ENCODE data around the gene MAP3K20.

The MAP3K20 gene

DNA sequence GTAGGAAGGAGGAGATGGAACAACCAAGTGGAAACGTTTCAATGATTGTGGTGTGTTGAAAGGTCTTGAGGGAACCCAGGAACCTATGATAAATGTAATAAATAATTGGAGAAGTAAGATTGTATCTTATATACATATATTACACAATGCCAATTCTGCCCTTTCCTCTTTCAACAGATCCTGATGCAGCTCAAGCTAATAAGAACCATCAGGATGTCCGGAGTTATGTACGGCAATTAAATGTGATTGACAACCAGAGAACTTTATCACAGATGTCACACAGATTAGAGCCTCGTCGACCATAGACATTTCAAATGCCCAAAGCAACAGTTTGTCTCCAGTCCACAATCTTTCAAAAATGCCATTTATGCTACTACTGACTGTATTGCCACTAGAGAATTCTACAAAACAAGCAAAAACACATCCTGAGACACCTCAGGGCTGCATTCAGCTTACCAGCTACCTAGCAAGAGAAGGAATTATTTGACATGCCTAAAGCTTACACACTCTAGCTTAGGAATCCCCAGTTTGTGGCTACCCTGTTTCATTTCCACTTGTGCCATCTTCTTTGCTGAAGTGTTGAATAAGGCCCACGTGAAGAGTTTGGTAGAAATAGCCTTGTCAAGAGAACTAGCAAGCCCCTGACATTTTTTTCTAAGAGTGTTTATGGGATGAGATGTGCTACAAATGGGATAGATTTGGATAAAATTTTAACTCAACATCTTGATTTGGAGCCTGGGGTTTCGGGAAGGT lies 24.0 kb upstream of the MAP3K20 start:
- DNase-seq, result no peak

DNA sequence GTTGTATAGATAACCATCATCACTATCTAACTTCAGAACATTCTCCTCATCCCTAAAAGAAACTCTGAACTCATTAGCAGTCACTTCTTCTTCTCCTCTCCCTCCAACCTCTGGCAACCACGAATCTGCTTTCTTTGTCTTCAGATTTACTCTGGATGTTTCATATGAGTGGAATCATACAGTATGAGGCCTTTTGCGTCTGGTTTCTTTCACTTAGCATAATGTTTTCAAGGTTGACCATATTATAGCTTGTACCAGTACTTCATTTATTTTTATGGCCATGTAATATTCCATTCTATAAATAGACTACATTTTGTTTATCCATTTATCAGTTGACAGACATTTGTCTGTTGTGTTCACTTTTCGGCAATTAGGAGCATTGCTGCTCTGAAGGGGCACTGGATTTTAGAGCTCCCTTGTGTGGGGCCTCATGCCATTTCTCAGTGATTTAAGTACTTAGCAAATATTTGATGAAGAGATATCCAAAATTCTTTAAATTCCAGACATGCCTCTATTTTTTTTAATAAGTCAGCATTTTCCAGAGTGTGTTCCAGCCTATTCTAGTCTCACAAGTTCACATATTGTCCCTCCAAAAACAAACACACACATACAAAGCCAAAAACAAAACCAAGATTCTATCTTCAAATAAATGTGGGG lies 22.5 kb upstream of the MAP3K20 start:
- DNase-seq, result no peak

DNA sequence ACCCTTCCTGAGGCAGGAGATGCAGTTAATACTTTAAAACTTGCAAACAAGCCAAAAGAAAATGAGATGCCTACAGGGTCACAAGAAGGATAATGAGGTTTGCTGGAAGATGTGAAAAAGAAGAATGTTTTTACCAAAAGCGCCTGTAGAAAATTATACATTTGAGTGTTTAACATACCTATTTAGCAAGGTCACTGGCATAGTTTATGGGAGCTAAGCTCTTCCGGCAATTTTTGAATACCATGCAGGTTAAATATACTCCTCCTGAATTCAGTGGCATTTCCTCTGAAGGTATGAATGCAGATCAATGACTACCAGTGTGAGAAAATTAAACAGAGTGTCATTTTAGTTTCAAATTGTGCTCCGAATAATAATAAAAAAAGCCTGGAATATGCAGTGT lies 21.2 kb upstream of the MAP3K20 start:
- DNase-seq, result no peak

DNA sequence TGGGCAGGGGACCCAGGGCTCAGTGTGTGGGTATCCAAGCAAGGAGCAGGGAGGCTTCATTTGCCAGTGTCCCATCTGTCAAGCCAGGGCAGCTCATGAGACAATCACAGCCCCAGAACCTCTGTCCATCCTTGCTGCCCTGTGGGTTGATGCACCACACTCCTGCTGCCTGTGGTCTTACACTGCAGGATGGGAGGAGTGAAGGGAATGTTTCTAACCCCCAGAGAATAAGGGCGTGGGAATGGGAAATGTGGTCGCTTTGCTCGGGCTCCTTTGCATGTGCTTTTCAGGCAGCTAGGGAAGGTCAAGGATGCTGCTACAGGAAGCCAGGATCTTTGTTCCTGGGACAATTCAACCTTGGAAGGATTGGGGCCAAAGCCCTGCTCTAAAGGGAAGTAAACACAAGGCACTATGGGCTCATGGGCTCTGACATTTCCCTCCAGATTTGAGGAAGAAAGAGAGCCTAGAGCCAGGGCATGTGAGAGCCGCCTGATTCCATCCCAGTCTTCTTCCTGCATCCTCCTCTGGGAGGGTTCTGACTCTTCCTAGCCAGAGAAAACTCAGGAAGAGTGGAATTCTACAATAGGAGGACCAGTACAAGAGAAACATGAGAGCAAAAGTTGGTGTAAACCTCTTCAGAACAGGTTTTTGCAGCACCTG lies 18.8 kb upstream of the MAP3K20 start:
- no peak for DNase-seq

DNA sequence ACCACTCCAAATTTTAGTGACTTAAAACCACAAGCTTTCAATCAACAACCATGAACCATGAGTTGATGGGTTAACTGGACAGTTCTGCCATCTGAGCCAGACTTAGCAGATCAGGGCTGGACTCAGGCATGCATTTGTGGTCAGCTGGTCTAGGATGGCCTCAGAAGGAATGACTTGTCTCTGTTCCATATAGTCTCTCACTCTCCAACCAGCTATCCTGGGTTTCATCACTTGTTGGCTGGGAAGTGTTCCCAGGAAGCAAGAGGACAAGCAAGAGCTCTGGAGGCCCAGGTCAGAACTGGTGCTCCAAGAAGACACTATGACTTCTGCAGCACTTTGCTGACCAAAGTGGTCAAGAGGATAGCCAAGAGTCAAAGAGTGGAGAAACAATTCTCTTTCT lies 17.5 kb upstream of the MAP3K20 start:
- no peak for DNase-seq

DNA sequence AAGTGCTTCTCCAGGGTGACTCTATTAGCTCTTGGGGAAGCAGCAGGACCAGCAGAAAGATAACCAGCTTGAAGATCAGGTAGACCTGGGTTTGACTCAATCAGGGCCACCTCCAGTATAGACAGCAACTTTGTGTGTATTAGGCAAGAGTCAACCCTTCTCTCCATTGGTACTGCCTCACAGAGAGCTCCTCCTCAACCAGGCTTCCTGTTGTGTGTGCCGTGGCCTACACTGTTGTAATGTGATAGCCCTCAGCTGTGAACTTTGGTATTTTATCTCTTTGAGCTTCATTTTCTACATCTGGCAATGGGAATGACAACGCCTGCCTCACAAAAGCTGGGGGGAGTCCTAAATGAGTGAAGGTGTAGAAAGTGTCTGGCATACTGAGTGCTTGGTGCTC lies 17.0 kb upstream of the MAP3K20 start:
- DNase-seq, result no peak

DNA sequence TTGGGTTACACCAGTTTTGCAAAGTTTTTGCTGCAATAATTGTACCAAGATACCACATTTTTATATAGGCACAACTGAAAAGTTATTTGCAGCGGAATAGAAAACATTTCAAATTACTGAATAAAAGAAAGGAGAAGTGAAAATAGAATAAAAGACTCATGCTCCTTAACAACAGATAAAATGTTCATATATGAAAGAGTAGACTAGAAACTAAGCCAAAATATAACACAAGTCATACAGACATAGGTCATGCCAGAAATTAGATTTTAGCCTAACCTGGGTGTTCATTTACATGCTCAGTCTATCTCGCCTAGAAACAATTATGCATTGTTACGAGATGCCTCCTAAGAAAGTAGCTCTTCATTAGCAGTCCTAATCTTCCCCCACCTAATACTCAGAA lies 16.4 kb upstream of the MAP3K20 start:
- no peak for DNase-seq

DNA sequence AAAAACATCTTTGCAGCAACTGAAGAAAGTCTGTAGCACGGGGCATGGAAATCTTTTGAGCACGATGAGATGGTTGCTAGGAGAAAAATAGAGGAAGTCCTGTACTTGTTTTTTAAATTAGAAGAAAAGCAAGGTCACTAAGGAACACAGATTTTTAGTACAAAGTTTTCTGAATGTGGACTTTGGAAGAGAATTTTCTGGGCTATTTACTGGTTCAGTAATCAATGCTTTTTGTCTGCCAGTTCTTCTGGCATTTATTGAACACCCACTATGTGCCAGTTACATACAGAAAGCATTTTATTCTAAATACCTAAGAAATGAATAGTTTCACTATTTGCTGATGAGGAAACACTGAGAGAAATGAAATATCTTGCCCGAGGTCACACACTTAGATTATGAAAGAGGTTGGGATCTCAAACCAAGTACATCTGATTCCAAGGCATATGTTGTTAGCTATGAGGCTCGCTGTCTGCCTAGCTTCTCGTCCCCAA lies 15.6 kb upstream of the MAP3K20 start:
- no peak for DNase-seq

DNA sequence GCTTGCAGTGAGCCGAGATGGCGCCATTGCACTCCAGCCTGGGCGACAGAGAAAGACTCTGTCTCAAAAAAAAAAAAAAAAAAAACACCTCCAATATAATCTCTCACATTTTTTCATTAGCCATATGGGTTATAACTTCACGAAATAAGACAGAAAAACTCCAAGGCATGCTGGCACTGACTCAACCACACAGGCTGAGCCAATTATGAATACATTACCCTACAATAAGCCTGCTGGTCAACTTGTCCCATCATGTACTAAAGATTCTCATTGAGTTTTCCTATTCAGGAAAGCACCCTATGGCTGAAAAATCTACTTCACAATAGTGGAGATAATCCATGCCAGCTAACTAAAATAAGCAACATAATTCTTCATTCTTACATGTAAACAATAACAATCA lies 12.8 kb upstream of the MAP3K20 start:
- DNase-seq, result no peak

DNA sequence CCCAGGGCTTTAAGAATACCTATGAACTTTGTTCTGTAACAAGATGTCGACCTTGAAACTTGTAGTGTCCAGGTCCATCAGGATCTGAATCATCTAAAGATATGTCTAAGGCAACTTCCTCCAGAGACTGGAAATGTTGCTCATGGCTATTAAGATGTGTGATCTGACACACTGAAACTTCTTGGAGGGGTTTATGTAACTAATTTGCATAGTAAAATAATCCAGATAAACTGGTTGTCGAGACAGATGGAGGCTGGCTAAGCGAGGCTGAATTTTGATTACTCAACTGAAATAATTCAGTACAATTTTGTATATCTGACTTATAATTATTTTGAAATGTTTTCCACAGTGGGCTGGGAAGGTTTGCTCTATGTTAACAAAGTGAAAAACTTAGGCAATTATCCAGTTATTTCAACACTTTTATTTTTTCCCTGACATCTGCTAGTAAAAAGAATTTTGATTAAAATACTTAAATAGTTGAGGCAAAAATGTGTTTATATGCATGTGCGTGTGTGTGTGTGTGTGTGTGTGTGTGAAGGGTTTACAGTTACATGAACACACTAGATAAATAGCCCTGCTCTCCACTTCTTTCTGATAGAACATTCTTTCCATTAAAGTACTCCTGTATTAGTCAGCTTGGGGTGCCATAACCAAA lies 11.4 kb upstream of the MAP3K20 start:
- no peak for DNase-seq

DNA sequence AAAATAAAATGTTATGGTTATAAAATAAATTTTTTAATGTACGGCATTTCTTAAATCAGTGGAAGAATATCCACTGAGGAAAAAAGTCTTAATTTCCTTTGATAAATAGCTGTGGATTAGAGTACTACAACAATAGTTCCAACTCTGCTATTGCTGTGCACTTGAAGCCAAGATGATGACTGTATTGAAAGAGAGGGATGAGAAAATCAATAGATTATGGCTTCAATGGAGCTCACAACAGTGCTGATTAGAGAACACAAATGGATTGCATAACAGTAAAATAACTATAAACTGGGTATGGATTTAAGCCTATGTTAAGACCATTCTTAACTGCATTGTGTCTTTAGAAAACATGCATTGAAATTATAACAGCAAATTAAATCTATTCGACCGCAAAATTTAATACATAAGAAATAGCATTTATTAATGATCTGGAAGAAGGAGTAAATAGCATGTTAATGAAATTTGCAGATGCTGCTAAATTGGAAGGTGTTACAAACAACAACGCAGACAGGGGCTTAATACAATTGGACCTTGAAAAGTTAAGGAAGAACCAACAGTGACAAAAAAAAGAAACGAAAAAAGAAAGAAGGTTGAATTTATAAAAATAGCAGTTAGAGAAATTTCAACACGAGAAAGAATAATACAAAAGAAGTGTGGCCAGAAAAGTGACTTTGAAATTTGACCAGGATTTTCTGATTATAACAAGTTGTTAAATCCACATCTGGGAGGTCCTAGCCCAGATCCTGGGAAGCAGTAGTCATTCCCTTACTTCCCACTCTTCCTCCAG lies 8.6 kb upstream of the MAP3K20 start:
- DNase-seq, result no peak

DNA sequence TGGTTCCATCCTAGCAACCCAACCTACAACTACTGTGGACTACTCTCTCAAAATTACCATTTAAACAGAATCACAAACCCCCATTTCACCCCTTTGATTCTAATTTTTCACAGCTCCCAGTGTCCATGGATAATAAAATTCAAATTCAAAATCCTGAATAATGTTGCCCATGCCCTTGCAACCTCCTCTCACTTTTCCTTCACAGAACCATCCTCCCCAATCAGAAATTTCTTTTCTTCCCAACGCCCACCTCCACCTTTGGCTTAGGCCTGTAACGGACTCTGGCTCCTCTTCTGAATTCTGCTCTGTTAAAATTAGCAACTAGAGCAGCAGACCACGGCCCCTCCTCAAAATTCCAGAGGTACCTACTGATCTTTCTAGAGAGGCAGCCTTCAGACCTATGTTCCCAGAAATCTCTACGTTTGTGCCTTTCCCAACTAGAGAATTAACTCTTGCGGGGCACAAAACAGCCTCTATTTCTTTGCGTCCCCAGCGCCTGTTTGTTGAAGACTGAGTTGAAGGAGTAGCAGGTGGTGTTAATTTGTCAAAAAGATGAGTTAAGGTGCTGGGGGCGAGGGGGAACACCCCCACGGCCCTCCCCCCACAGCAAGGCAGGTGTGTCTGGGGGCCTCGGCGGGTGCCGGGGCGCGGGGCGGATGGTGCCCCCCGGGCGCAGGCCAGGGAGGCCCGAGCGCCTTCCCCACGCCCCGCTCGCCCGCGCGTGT lies 428 bp upstream of the MAP3K20 start:
- no peak for DNase-seq

DNA sequence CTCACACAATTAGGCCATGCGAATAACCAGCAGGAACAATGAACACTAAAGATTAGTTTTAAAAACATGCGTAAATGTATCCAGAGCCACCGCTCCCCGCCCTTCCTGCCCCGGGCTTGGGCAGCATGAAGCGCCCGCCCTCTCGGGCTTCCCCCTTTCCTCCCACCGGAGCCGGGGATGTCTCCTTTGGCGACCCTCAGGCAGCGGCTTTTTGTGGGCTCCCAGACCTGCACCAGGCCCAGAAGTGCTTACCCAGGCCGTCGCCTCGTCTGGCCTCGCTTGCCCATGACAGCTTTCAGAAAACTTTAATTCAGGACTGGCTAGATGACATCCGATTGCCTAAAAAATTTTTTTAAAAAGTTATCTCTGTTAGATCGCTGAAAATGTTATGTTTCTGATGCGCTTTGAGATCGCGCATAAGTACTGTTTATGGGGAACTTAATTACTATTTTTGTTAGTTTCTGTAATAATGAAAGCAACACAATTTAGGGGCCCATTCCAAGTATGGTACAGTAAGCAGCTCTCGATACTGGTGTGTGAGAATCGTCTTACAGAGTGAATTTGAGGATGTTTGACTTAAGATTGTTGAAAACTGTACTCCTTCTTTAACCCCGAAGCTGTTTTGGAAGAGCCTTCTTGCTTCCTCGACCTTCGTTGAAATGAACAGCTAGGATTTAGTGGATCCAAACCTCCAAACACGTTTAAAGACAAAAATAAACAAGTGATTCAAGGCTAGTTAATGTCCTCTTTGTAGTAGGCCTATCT lies 1.1 kb downstream of the MAP3K20 start:
- DNase-seq, result no peak

DNA sequence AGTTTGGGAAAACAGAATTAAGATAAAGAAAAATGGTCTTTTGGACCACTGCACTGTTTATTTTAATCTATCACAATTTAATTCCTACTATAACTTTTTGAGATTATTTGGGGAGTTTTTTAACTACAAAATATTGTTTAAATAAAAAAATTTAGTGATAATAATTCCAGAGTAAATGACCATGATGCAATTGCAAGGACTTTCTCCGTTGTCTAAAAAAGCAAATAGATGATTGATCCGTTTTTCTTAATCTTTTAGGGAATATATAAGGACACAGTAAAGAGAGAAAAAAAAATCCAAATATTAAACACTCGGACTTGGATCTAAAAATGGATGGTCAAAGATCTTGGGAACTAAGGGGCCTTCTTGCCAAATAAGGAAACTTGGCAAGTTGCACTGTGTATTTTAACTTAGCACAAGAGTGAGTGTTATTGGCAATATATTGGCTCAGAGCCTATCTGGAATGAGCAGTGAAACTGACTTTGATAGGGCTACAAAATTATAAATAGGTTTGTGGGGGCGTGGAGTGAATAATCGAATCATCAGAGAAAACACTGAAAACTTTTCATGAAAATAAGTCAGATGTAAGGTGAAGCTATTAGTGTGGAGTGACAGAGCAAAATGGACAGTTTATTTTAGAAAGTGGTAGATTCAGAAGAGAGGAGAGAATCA lies 2.0 kb downstream of the MAP3K20 start:
- DNase-seq, result no peak

DNA sequence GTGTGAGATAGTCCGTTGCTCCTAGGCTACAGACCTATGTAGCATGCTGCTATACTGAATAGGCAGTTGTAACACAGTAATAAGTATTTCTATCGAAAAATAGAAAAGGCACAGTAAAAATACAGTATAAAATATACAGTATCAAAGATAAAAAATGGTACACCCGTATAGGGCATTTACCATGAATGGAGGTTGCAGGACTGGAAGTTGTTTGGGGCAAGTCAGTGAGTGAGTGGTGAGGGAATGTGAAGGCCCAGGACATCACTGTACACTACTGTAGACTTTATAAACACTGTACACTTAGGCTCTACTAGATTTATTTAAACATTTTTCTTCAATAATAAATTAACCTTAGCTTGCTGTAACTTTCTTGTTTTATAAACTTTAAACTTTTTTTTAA lies 3.5 kb downstream of the MAP3K20 start:
- no peak for DNase-seq

DNA sequence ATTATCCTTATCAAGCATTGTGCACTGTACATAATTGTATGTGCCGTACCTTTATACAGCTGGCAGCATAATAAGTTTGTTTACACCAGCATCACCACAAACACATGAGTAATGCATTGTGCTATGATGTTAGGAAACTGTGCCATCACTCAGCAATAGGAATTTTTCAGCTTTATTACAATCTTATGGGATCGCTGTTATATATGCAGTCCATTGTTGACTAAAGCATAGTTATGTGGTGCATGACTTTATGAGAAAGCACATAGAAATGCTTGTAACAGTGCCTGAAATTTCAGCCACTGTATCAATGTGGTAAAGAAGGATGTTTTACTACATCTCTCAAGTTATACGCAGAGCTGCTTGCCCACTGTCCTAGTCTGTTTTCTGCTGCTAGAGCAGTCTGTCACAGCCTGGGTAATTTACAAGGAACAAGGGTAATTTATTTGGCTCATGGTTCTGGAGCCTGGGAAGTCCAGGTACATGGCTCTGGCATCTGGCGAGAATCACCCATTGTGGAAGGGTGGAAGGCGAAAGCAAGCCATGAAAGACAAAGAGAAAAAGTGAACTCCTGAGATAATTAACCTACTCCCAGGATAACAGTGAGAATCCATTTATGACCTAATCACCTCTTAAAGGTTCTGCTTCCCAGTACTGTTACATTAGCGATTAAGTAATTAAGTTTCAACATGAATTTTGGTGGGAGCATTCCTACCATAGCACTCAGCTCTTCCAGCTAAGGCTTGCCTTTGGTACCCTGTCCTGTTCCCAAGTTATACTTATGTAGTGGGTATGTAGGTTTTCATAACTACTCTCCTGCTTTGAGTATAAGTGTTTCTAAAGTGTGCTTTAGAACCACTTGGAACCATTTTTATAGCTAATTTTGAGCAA lies 4.6 kb downstream of the MAP3K20 start:
- DNase-seq, result no peak

DNA sequence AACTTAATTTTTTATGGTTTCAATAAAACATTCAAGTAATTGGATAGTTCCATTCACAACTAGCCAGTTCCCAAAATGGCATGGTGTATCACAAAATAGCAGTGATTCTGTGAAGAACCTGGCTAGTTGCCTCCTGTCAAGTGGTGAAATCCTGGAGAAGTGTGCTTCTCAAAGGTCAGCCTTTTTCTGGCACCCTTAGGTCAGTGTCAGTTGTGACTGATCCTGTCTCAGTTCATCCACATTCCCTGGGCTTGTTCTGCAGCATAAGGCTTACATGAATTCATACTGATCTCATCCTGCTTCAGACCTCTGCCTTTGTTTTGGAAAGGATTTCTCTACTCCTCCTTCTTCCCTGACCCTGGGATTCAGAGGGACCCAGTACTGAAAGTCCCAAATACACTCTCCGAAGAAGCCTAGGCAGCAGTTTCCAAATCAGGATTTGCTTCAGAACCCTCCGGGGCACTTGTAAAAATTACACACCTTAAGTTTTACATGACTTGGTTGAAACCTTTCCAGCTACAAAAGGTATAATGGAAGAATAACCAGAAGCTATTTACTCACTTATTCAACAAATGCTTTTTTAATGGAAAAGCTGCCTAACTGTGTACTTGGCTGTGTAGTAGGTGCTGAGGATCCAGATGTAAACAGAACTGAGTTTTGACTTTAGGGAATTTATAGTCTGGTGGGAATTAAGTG lies 11.0 kb downstream of the MAP3K20 start:
- DNase-seq, result no peak

DNA sequence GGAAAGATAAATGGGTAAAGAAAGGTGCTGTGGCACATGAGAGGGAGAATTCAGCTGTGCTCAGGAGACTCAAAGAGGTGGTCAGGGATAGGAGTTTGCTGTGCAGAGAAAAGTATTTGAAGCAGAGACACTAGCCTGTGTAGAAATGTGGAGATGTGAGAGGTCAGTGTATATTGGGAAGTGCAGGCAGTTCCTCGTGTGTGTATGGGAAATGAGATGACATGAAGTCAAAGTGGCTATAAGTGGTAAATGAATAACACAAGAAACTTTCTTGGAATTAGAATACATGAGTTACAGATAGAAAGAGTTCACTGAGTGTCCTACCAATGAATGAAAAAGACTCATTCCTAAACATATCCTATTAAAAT lies 11.6 kb downstream of the MAP3K20 start:
- DNase-seq, result no peak

All from effector CD4-positive, alpha-beta T cell (primary cell).